AG09319 (cell line): ENCODE data around the gene SPOPL.
"Not testable (repeated sequence)": the region's sequence is repeated elsewhere in the genome, so short reads cannot be mapped to it uniquely, and the experiment has no call there.

Experiments
- DNase-seq: peaks from one replicate; pipeline ENCODE4 v3.0.0-alpha.2; 2010; ENCODE audit warnings: low read depth; ENCODE audit errors: extremely low read depth
- TF ChIP-seq, protein P1 (sequence below): IDR thresholded peaks from 2 replicates; pipeline ENCODE4 v1.5.1; 2011; ENCODE audit warnings: low read depth, mild to moderate bottlenecking, inconsistent platforms, low read length, moderate library complexity

Gene SPOPL

GRCh38 chr2:138501425-138502254 lies at the start of gene SPOPL:
Gene SPOPL (plus strand): TSS chr2:138501770. CDS start chr2:138550217, 48,447 bp downstream.
- DNase-seq: peak; percentile 64
- TF ChIP-seq, protein P1, sequence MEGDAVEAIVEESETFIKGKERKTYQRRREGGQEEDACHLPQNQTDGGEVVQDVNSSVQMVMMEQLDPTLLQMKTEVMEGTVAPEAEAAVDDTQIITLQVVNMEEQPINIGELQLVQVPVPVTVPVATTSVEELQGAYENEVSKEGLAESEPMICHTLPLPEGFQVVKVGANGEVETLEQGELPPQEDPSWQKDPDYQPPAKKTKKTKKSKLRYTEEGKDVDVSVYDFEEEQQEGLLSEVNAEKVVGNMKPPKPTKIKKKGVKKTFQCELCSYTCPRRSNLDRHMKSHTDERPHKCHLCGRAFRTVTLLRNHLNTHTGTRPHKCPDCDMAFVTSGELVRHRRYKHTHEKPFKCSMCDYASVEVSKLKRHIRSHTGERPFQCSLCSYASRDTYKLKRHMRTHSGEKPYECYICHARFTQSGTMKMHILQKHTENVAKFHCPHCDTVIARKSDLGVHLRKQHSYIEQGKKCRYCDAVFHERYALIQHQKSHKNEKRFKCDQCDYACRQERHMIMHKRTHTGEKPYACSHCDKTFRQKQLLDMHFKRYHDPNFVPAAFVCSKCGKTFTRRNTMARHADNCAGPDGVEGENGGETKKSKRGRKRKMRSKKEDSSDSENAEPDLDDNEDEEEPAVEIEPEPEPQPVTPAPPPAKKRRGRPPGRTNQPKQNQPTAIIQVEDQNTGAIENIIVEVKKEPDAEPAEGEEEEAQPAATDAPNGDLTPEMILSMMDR: no peak; the same call in 1 of the 2 replicates

DNA sequence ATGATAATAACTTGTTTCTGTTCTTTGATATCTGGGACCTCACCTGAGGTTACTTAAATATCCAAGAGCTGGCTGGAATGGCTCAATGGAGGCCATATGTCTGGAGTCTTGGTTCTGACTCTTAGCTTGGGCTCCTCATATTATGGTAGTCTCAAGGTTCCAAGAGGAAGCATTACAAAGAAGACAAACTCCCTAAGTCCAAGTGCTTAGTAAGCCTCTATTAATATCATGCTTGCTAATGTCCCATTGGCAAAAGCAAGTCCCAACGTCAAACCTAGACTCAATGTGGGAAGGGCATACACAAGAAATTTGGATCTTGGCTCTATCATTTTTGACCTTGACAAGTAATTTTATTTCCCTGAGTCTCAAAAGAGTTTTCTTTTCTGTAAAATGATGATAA lies 49.2 kb upstream of the SPOPL start:
- DNase-seq: no peak
- TF ChIP-seq, protein P1: no peak

DNA sequence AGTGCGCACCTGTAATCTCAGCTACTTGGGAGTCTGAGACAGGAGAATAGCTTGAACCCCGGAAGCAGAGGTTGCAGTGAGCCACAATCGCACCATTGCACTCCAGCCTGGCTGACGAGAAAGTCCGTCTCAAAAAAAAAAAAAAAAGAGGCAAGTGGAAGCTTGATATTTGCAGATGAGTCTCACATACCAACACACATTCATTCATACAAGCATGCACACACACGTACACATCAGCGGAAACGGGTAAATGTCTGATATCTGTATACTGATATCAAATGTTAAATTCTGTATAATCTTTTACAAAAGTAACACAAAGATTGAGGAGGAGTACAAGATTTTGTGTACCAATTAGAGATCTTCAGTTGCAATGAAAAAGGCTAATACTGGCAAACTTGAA lies 47.8 kb upstream of the SPOPL start:
- TF ChIP-seq, protein P1: no peak
- DNase-seq: no peak

- TF ChIP-seq, protein P1: no peak
- no peak for DNase-seq
Observed at GRCh38 chr2:138454761-138455160, 46.8 kb upstream of the SPOPL start.

DNA sequence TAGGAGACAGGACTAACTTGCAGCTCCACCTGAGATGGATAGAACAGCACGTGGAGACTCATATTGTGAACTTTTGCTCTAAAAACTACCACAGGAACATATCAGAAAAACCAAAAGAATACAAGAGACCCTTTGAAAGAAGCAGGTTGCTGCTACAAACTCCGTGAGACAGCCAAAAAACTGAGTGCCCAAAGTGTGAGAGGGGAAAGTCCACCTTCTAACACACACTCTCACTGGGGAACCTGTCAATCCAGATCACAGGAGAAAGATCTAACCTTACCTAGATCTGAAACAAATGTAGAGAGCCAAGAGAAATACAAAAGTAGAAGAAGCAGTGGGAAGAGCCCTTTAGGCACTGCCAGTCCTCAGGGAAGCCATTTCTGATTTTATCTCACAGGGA lies 46.3 kb upstream of the SPOPL start:
- no peak for DNase-seq
- TF ChIP-seq, protein P1: no peak

DNA sequence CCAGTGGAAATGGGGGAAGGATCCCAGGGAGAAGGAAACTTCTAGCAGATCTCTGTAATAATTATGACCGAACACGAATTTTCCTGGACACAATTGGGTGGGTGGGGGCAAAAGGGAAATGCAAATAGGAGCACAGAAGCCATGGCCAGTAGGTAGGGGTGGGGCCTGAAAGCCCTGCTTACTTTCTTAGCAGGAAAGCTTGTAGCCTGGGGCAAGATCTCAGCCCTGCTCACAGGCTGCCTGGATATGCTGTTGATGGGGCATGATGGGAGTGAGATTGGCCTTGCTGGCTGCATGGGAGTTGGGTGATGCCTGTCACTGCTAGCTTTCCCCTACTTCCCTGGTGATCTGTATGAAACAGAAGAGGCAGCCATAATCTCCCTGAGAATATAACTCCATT lies 45.9 kb upstream of the SPOPL start:
- DNase-seq: no peak
- TF ChIP-seq, protein P1: no peak

- DNase-seq: not testable (repeated sequence)
Observed at GRCh38 chr2:138462689-138463088, 38.9 kb upstream of the SPOPL start.

GRCh38 chr2:138468617-138469016 lies 33.0 kb upstream of the SPOPL start:
- no peak for DNase-seq
- TF ChIP-seq, protein P1: no peak
